ENCODE results near the gene C17orf50.

Gene C17orf50

GRCh38 chr17:35760587-35760986 lies at the start of gene C17orf50:
C17orf50 (plus strand) TSS chr17:35760887; CDS start chr17:35760942, 55 bp downstream.
- no peak for DNase-seq

GRCh38 chr17:35710950-35711349 lies 49.7 kb upstream of the C17orf50 start:
- no peak for DNase-seq

GRCh38 chr17:35713069-35713728 lies 47.5 kb upstream of the C17orf50 start:
- no peak for DNase-seq

GRCh38 chr17:35714988-35715387 lies 45.7 kb upstream of the C17orf50 start:
- DNase-seq, result no peak

- DNase-seq, result no peak
These were observed 45.3 kb upstream of the C17orf50 start for GRCh38 chr17:35715416-35715815.

DNA sequence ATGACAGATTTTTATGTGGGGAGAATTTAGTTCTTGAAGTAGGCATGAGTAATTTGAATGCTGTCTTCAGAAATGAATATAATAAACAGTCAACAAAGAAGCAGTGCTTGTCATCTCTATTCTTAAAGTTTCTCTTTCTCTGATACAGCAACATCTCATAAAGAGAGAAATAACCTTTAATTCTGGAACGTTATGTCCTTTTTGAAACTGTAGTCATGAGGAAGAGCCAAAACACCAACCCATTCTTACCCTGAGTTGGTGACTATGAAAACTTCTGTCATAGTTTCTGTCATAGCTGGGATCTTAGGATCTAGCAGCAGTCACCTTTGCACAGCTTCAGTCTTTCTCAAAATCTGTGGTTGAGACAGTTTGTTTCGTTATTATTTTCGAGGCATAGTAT lies 44.5 kb upstream of the C17orf50 start:
- no peak for DNase-seq

DNA sequence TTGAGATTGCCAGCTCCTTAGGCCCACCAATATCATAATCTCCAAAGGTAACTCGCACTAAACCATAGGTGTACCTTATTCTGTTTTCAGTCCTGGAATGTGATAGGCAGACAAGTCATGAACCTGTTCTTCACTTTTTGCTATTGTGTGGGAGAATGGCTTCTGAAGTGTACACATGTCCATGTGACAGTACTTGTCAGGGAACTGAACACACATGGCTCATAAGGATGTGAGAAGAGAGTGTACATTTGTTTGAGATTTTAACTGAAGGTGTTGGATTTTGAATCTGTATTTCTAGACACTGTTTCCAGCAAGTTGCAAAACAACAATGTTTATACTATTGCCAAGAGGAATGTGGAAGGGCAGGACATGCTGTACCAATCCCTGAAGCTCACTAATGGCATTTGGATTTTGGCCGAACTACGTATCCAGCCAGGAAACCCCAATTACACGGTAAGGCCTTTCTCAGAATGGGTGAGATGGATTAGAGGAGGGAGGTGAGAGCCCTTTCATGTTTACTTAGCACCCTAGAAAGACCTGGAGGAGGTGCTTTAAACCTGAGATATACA lies 43.7 kb upstream of the C17orf50 start:
- DNase-seq, result no peak

- DNase-seq, result no peak
These were observed 43.2 kb upstream of the C17orf50 start for GRCh38 chr17:35717475-35717874.

GRCh38 chr17:35723735-35724134 lies 37.0 kb upstream of the C17orf50 start:
- no peak for DNase-seq

DNA sequence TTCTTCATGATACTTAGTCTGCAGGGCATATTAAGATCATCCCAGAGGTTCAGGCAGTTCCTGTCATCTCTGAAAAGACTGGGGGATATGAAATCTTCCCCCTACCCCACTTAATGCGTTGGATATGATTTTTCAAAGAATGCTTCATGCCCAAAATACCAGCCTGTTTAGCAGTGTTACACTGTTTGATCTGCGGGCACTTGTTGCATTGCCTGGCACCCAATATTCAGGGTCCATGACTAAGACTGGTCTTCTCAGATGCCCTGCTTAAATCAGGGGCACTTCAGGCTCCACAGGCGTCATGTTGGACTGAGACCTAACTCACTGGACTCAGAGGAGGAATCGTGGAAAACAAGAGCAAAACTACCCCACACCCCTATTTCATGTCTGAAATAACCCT lies 35.6 kb upstream of the C17orf50 start:
- DNase-seq, result no peak

- DNase-seq, result no peak
These were observed 34.9 kb upstream of the C17orf50 start for GRCh38 chr17:35725802-35726126.

GRCh38 chr17:35726127-35726952 lies 34.3 kb upstream of the C17orf50 start:
- peak; percentile 68 for DNase-seq

DNA sequence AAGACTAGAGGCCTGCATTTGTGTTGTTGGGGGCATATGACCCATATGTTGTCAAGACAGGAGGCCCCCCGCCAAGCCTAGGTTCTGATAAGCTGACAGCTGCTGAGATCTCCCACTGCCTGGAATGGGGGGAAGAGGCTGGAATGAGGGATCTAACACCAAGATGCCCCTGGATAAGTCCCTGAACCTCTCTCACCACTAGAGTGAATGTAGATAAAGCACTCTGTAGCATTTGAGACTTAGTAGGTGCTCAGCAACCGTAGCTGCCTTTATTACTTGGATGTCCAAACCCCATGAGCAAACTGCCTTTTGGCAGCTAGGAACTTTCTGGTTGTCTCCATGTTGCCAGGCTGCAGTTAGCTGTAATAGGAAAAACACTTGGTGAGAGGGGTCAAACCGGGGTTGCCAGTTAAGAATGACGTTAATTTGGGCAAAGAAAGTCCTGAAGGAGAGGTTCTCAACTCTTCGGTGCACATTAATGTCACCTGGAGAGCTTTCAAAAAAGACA lies 33.7 kb upstream of the C17orf50 start:
- DNase-seq, result peak; percentile 63

DNA sequence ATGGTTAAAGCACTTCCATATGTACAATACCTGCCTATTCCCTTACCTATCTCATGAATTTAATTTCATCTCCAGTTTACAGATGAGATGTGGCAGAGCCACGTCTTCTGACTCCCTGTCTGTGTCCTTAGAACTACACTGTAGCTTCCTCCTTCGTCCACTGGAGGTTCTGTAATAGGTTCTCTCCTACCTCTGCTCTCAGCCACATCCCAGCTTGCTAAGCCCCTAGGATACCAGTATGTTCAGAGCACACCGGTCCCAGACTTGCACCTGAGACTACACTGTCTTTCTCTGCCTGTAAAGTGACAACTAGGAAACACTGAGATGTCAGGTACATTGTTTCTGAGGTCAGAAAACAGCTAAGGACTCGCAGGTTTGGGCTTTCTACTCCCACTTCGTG lies 33.1 kb upstream of the C17orf50 start:
- no peak for DNase-seq

- DNase-seq, result no peak
These were observed 32.1 kb upstream of the C17orf50 start for GRCh38 chr17:35728551-35728950.

DNA sequence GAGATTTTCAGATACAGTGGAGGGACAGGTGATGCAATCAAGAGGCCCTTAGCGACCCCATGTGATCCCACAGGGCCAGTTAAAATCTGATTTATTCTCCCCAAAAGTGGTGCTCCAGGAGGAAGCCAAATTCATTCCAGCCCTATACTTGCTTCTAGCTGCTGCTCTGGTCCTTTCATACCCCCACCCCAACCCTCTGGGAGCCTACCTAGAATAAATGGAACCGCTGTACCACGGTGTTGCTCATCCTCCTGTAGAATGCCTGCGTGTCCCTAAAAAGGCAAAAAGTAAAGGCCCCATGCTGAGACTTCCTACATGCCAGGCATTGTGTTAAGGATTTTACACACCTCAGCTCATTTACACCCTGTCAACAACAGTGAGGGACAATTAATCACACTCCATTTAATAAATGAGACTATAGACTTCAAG lies 31.3 kb upstream of the C17orf50 start:
- DNase-seq, result peak; percentile 39

DNA sequence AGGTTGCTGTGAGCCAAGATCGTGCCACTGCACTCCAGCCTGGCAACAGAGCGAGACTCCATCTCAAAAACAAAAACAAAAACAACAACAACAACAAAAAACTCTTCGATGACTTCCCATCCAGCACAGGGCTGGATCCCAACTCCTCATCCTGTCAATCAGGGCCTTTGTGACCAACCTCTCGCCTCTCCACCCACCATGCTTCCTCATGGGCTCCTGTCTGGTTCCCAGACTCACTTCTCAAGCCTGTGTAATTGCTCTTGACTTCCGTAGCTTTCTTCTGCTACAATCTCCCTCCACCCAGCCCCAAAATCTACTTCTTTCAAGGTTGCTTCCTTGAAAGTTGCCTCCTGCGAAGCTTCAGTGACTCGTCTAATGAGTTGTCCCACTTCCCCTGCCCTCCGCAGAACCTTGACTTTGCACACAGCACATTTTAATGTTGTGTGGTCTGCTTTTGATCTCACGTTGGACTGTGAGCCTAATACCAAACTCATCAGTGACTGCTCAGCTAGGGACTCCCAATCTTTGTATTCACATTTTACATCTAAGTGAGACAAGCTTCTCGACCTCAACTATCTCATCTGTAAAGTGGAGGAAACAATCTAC lies 30.2 kb upstream of the C17orf50 start:
- DNase-seq, result no peak

GRCh38 chr17:35731239-35731916 lies 29.3 kb upstream of the C17orf50 start, which contains the start of gene RASL10B:
RASL10B (plus strand) TSS chr17:35731639; CDS start chr17:35735185, 3,546 bp downstream.
- DNase-seq, result peak; percentile 46

DNA sequence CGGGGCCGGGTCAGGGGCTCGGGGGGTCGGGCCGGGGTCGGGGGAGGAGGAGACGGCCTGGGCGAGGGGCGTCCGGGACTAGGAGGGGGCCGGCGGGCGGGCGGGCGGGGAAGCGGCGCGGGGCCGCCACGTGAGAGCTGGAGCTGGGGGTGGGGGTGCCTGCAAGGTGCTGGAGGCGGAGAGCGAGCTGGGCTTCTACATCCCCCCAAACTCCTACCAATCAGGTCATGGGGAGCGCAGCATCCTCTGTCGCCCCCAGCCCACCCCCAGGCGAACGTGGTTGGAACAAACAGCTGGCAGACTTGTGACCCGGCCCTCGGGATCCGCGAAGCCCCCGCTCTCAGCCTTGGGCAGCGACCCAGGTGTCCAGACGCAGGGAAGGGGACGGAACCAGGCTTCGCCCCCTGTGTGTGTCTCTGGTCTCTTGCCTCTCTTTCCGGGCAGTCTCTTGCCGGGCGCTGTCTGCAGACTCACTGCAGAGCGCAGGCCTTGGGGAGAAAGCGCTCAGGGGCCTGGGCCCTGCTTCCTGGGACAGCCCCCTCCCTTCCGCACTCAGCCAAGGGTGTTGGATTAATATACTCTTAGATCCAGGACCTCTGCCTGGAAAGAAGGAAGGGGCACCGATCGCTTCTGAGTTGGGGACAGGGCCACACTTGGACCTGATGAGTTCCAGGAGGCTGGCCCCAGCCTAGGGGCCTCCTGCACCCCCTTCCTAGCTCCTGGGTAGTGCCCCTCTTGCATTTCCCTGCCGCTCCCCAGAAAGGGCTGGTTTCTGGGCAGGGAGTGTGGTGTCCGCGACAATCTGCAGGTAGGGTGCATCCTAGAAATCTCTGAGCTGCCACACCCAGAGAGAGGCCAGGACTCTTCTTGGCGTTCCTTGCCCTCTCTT lies 28.5 kb upstream of the C17orf50 start:
- DNase-seq, result peak; percentile 13

- DNase-seq, result no peak
These were observed 27.9 kb upstream of the C17orf50 start for GRCh38 chr17:35732806-35733136.

- peak; percentile 28 for DNase-seq
These were observed 27.3 kb upstream of the C17orf50 start for GRCh38 chr17:35733366-35733765.

DNA sequence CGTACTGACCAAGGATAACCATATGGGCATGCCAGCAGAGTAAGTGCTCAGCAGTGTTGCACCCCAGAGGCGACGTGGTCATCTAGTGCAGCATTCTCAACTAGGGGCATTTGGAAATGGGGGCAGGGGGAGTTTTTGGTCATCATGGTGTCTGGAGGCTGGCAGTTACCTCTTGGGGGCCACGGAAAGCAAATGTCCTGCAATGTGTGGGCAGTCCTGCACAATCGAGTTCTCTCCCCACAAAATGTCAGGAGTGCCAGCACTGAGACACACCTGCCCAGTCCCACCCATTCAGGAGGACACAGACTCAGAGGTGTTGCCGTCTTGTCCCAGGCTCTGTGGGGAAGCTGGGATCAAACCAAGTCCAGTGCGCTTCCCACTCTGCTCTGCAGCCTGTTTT lies 26.3 kb upstream of the C17orf50 start:
- no peak for DNase-seq
